Chondrocyte (in vitro differentiated cells): ENCODE measurements around the gene IL3RA. TPM values are rescaled to one million over a fixed set of nuclear protein-coding genes. Genes with fewer than 3 reads are reported as not detected.

ENCODE experiments used
- DNase-seq: peaks from one replicate; pipeline ENCODE4 v3.0.0; 2021; ENCODE audit warnings: mixed read lengths, low spot score
- H3K27ac Mint-ChIP-seq: one replicate; pipeline ENCODE4 v1.8.0; 2021; ENCODE audit warnings: mild to moderate bottlenecking, moderate library complexity, mixed read lengths; ENCODE audit not compliant: unreplicated experiment
- H3K27me3 Mint-ChIP-seq: 2 replicates; pipeline ENCODE4 v1.8.0; 2021; ENCODE audit warnings: low read depth, mixed read lengths
- H3K36me3 Mint-ChIP-seq: 2 replicates; pipeline ENCODE4 v1.8.0; 2021; ENCODE audit warnings: low read depth, mixed read lengths
- H3K4me1 Mint-ChIP-seq: 2 replicates; pipeline ENCODE4 v1.8.0; 2021; ENCODE audit warnings: low read depth, mild to moderate bottlenecking, mixed read lengths
- H3K4me3 Mint-ChIP-seq: one replicate; pipeline ENCODE4 v1.8.0; 2021; ENCODE audit warnings: mild to moderate bottlenecking, moderate library complexity, mixed read lengths; ENCODE audit not compliant: unreplicated experiment
- H3K9me3 Mint-ChIP-seq: 2 replicates; pipeline ENCODE4 v1.8.0; 2021; ENCODE audit warnings: low read depth, mixed read lengths
- CTCF ChIP-seq: fragments of 200-600 bp; sonication (generic); IDR thresholded peaks from 2 replicates; pipeline ENCODE4 v1.5.0; 2021; ENCODE audit warnings: antibody characterized with exemption, mild to moderate bottlenecking, moderate library complexity
- total RNA-seq: library from RNA; stranded (reverse); gene quantifications from 3 replicates; pipeline ENCODE4 v1.2.1, GENCODE V29; 2021

The IL3RA gene
- total RNA-seq, 1 donor from 2014 or later = 0.47 TPM

- no peaks in the 10 kb centered on the region for H3K4me1 Mint-ChIP-seq
- DNase-seq = no peak
Measured at GRCh38 chrX:1407035-1407434, 70.5 kb downstream of the IL3RA start.

GRCh38 chrX:1411326-1411725 is 74.7 kb downstream of the IL3RA start:
- TF ChIP-seq CTCF = no peak
- peak; percentile 59 for DNase-seq
- Mint-ChIP-seq H3K9me3 (no peaks in the 10 kb centered on the region), H3K27ac (no peak overlapping the region), H3K4me1 (no peaks in the 10 kb centered on the region), H3K27me3 (no peaks in the 10 kb centered on the region), H3K36me3 (peaks cover 8% of the 10 kb centered on the region), H3K4me3 (no peak overlapping the region)

More at GRCh38 chrX:1407035-1407434, 70.5 kb downstream of the IL3RA start:
- Mint-ChIP-seq H3K27me3 (no peaks in the 10 kb centered on the region), H3K36me3 (peaks cover 1% of the 10 kb centered on the region), H3K4me3 (no peak overlapping the region), H3K9me3 (no peaks in the 10 kb centered on the region), H3K27ac (no peak overlapping the region)
- no peak for TF ChIP-seq CTCF

- H3K36me3 Mint-ChIP-seq = peaks cover 8% of the 10 kb centered on the region
- DNase-seq = peak; percentile 74
- H3K27me3 Mint-ChIP-seq = no peaks in the 10 kb centered on the region
- H3K9me3 Mint-ChIP-seq = no peaks in the 10 kb centered on the region
- TF ChIP-seq CTCF = no peak
- no peak overlapping the region for H3K27ac Mint-ChIP-seq
- H3K4me1 Mint-ChIP-seq = no peaks in the 10 kb centered on the region
- no peak overlapping the region for H3K4me3 Mint-ChIP-seq
Measured at GRCh38 chrX:1412551-1413161, 76.1 kb downstream of the IL3RA start.

- TF ChIP-seq CTCF = no peak
- no peak overlapping the region for H3K4me3 Mint-ChIP-seq
- peaks cover 15% of the 10 kb centered on the region for H3K36me3 Mint-ChIP-seq
- no peaks in the 10 kb centered on the region for H3K27me3 Mint-ChIP-seq
- no peak overlapping the region for H3K27ac Mint-ChIP-seq
- no peaks in the 10 kb centered on the region for H3K4me1 Mint-ChIP-seq
- H3K9me3 Mint-ChIP-seq = no peaks in the 10 kb centered on the region
- DNase-seq = peak; percentile 11
Measured at GRCh38 chrX:1416327-1416784, 79.8 kb downstream of the IL3RA start.

- H3K36me3 Mint-ChIP-seq = peaks cover 20% of the 10 kb centered on the region
- no peak overlapping the region for H3K27ac Mint-ChIP-seq
- H3K27me3 Mint-ChIP-seq = no peaks in the 10 kb centered on the region
- peaks cover 8% of the 10 kb centered on the region for H3K9me3 Mint-ChIP-seq
- H3K4me3 Mint-ChIP-seq = no peak overlapping the region
- peak; percentile 47 for DNase-seq
- no peaks in the 10 kb centered on the region for H3K4me1 Mint-ChIP-seq
- TF ChIP-seq CTCF = no peak
Measured at GRCh38 chrX:1416965-1417760, 80.6 kb downstream of the IL3RA start.
